Activated naive CD4-positive, alpha-beta T cell (primary cell): ENCODE measurements around the gene TRPC3.

Source experiments
- DNase-seq, 4 experiments: peaks; one replicate each; lab custom pipeline; 2025; lab: John Stamatoyannopoulos, UW

TRPC3 gene

GRCh38 chr4:121873604-121874003 is 78.3 kb downstream of the TRPC3 start:
- DNase-seq, result no peak

GRCh38 chr4:121869841-121870822 is 81.7 kb downstream of the TRPC3 start, which contains the start of gene BBS7:
Gene BBS7 (minus strand): TSS chr4:121870474. CDS start chr4:121870313, 161 bp downstream.
- DNase-seq, result peak; percentile 79 to 91 (median 86)

- no peak for DNase-seq
These were observed 88.1 kb downstream of the TRPC3 start for GRCh38 chr4:121863799-121864198.

GRCh38 chr4:121861426-121861825 is 90.4 kb downstream of the TRPC3 start:
- no peak for DNase-seq

GRCh38 chr4:121860121-121860520 is 91.7 kb downstream of the TRPC3 start:
- DNase-seq, result no peak

GRCh38 chr4:121851354-121851753 is 100.5 kb downstream of the TRPC3 start:
- no peak for DNase-seq

GRCh38 chr4:121846662-121847061 is 105.2 kb downstream of the TRPC3 start:
- DNase-seq, result no peak

- no peak for DNase-seq
These were observed 109.0 kb downstream of the TRPC3 start for GRCh38 chr4:121842862-121843261.

- DNase-seq, result no peak
These were observed 113.7 kb downstream of the TRPC3 start for GRCh38 chr4:121838136-121838535.

- no peak for DNase-seq
These were observed 122.3 kb downstream of the TRPC3 start for GRCh38 chr4:121829511-121829910.
